Measurements from ENCODE around the gene FGF23.

DNA sequence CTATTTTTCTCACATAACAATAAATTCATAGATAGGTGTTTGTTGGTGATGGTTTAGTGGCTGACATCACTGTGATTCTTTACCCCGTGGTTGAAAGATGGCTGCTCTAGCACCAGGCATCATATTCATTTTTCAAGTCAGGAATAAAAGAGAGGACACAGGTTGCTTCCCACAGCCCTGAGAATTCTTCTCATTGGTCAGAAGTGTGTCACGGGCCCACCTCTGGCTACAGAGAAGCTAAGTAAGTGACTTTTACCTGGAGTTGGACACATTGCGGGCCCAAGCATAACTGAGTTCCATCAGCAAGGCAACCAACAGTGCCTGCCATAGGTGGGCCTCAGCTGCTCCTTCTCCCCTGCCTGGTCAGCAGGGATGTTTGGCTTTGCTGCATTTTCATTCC is 27.6 kb upstream of the FGF23 start:
- TF ChIP-seq RAD21 (IDR thresholded peaks at IDR 0.05; ENCODE audit: low read depth) = no peak
- no peak for TF ChIP-seq JUND (IDR thresholded peaks at IDR 0.05)
